SU-DHL-6 (cell line): ENCODE measurements around the gene CATSPERB.

Source experiments
- H2AFZ ChIP-seq: fragments of 200-600 bp; sonication (generic); 2 replicates; pipeline ENCODE4 v1.6.1; 2014; ENCODE audit warnings: low read depth, mild to moderate bottlenecking, moderate library complexity, mixed read lengths, antibody characterized with exemption, low read length; ENCODE audit not compliant: severe bottlenecking
- H3F3A ChIP-seq: fragments of 200-600 bp; shearing (Covaris generic); 2 replicates; pipeline ENCODE4 v1.6.0; 2016; ENCODE audit warnings: antibody characterized with exemption, mild to moderate bottlenecking; ENCODE audit not compliant: insufficient read depth
- H3K27ac ChIP-seq: fragments of 200-600 bp; sonication (generic); 2 replicates; pipeline ENCODE4 v1.5.1; 2016; ENCODE audit warnings: low read depth, mild to moderate bottlenecking, low read length, moderate library complexity, mixed read lengths
- H3K27me3 ChIP-seq: fragments of 200-600 bp; sonication (generic), shearing (Covaris generic); 2 replicates; pipeline ENCODE4 v1.6.0; 2014; ENCODE audit warnings: mild to moderate bottlenecking, low read length
- H3K36me3 ChIP-seq: fragments of 200-600 bp; sonication (generic); 2 replicates; pipeline ENCODE4 v1.6.1; 2014; ENCODE audit warnings: mild to moderate bottlenecking, low read length, mixed read lengths
- H3K4me2 ChIP-seq: fragments of 300-600, 200-600 bp; shearing (Covaris generic), sonication (generic); 2 replicates; pipeline ENCODE4 v1.6.0; 2014; ENCODE audit warnings: low read length, low read depth, mild to moderate bottlenecking; ENCODE audit not compliant: poor library complexity, severe bottlenecking
- H3K4me3 ChIP-seq: fragments of 200-600 bp; sonication (generic); 2 replicates; pipeline ENCODE4 v1.5.1; 2014; ENCODE audit warnings: antibody characterized with exemption, low read length, mild to moderate bottlenecking, mixed read lengths; ENCODE audit not compliant: insufficient read depth, poor library complexity, severe bottlenecking
- H3K79me2 ChIP-seq: fragments of 200-600 bp; sonication (generic); 2 replicates; pipeline ENCODE4 v1.6.1; 2014; ENCODE audit warnings: mild to moderate bottlenecking, low read length, moderate library complexity; ENCODE audit not compliant: insufficient read depth
- H3K9ac ChIP-seq: fragments of 200-600 bp; sonication (generic); 2 replicates; pipeline ENCODE4 v1.7.0; 2014; ENCODE audit warnings: mild to moderate bottlenecking, low read length
- H3K9me2 ChIP-seq: fragments of 200-600 bp; sonication (generic); replicated peaks from 2 replicates; pipeline ENCODE4 v1.6.1; 2014; ENCODE audit warnings: low read length; ENCODE audit not compliant: insufficient read depth
- H3K9me3 ChIP-seq: fragments of 200-600 bp; sonication (generic); 2 replicates; pipeline ENCODE4 v1.6.1; 2014; ENCODE audit warnings: low read length, mixed read lengths; ENCODE audit not compliant: insufficient read depth
- H4K20me1 ChIP-seq: fragments of 200-600 bp; sonication (generic); 2 replicates; pipeline ENCODE4 v1.6.1; 2014; ENCODE audit warnings: low read depth, mild to moderate bottlenecking, antibody characterized with exemption, low read length, moderate library complexity, mixed read lengths
- CTCF ChIP-seq: fragments of 200-600 bp; sonication (generic); IDR thresholded peaks from one replicate; pipeline ENCODE4 v1.5.1; 2017; ENCODE audit warnings: antibody characterized with exemption, mild to moderate bottlenecking, low read length, moderate library complexity; ENCODE audit not compliant: insufficient read depth, poor library complexity, severe bottlenecking
- EZH2phosphoT487 ChIP-seq: fragments of 200-600 bp; sonication (generic), shearing (Covaris generic); conservative IDR thresholded peaks from 2 replicates; pipeline ENCODE4 v1.6.1; 2018; ENCODE audit warnings: mild to moderate bottlenecking, antibody characterized with exemption, low read length, moderate library complexity, mixed read lengths

CATSPERB gene

GRCh38 chr14:91577632-91578233 lies 154.2 kb downstream of the CATSPERB start:
- Histone ChIP-seq H3K79me2 (no peaks in the 10 kb centered on the region), H3K27me3 (no peaks in the 10 kb centered on the region), H3K36me3 (no peaks in the 10 kb centered on the region), H3K9ac (no peak overlapping the region), H3F3A (no peaks in the 10 kb centered on the region), H3K27ac (no peak overlapping the region), H3K4me3 (no peak overlapping the region), H3K9me2 (no peaks in the 10 kb centered on the region), H4K20me1 (no peaks in the 10 kb centered on the region), H3K9me3 (no peaks in the 10 kb centered on the region), H3K4me2 (no peak overlapping the region), H2AFZ (no peak overlapping the region)
- no peak for TF ChIP-seq EZH2phosphoT487
- TF ChIP-seq CTCF, result no peak

GRCh38 chr14:91575469-91576208 lies 156.2 kb downstream of the CATSPERB start:
- TF ChIP-seq EZH2phosphoT487 (no peak), CTCF (no peak)

GRCh38 chr14:91573894-91574837 lies 157.7 kb downstream of the CATSPERB start:
- H3K27ac ChIP-seq, result no peak overlapping the region
- H3K4me3 ChIP-seq, result no peak overlapping the region

More at GRCh38 chr14:91575469-91576208, 156.2 kb downstream of the CATSPERB start:
- H3K27me3 ChIP-seq, result no peaks in the 10 kb centered on the region
- H3K9me2 ChIP-seq, result no peaks in the 10 kb centered on the region
- no peak overlapping the region for H3K4me3 ChIP-seq
- no peak overlapping the region for H3K4me2 ChIP-seq
- no peaks in the 10 kb centered on the region for H3K79me2 ChIP-seq
- no peaks in the 10 kb centered on the region for H3K9me3 ChIP-seq
- no peaks in the 10 kb centered on the region for H3K36me3 ChIP-seq
- no peak overlapping the region for H3K27ac ChIP-seq
- no peaks in the 10 kb centered on the region for H4K20me1 ChIP-seq
- H3K9ac ChIP-seq, result no peak overlapping the region
- no peaks in the 10 kb centered on the region for H3F3A ChIP-seq
- no peak overlapping the region for H2AFZ ChIP-seq

More at GRCh38 chr14:91573894-91574837, 157.7 kb downstream of the CATSPERB start:
- Histone ChIP-seq H2AFZ (no peak overlapping the region), H3K79me2 (no peaks in the 10 kb centered on the region), H3F3A (no peaks in the 10 kb centered on the region), H3K4me2 (no peak overlapping the region), H3K36me3 (no peaks in the 10 kb centered on the region), H4K20me1 (no peaks in the 10 kb centered on the region), H3K9ac (no peak overlapping the region), H3K27me3 (no peaks in the 10 kb centered on the region), H3K9me2 (no peaks in the 10 kb centered on the region), H3K9me3 (no peaks in the 10 kb centered on the region)
- TF ChIP-seq EZH2phosphoT487, result no peak
- no peak for TF ChIP-seq CTCF
